Measurements from ENCODE around the gene XRN2. TPM values are rescaled to one million over a fixed set of nuclear protein-coding genes. Genes with fewer than 3 reads are reported as not detected.

XRN2 gene
- total and polyA plus RNA-seq, 12 donors = 12.9 to 89.6 (median 65.5) TPM

GRCh38 chr20:21371193-21371592 is 68.1 kb downstream of the XRN2 start:
- H3K4me1 ChIP-seq (replicated peaks in 1 of 2) = peaks cover 0 to 3% of the 10 kb centered on the region in 2 donors
- H3K27me3 ChIP-seq = no peaks in the 10 kb centered on the region
- no peak overlapping the region for H3K4me3 ChIP-seq
- no peaks in the 10 kb centered on the region for H3K9me3 ChIP-seq (replicated peaks in 1 of 3)
- peaks cover 0 to 26% of the 10 kb centered on the region in 2 donors for H3K36me3 ChIP-seq (replicated peaks in 1 of 2)
- no peak overlapping the region for H3K27ac ChIP-seq
- TF ChIP-seq POLR2A (IDR thresholded peaks at IDR 0.05) (no peak), CTCF (IDR thresholded peaks at IDR 0.05) (no peak)
- WGBS, 4 donors = 76 to 96% (median 84%) methylated on average over 1 of the region's 1 CpG
- DNase-seq = no peak
- intact Hi-C loops (cut with DNase I) = no loop called here

- no peak for DNase-seq
- Histone ChIP-seq H3K9me3 (replicated peaks in 1 of 3) (no peaks in the 10 kb centered on the region), H3K27ac (no peak overlapping the region), H3K4me3 (no peak overlapping the region), H3K4me1 (replicated peaks in 1 of 2) (peaks cover 0 to 3% of the 10 kb centered on the region in 2 donors), H3K36me3 (replicated peaks in 1 of 2) (peaks cover 0 to 18% of the 10 kb centered on the region in 2 donors), H3K27me3 (no peaks in the 10 kb centered on the region)
- WGBS, 4 donors = 91 to 94% (median 92%) methylated on average over 2 of the region's 2 CpGs
- intact Hi-C loops (cut with DNase I) = no loop called here
- TF ChIP-seq CTCF (IDR thresholded peaks at IDR 0.05) (no peak), POLR2A (IDR thresholded peaks at IDR 0.05) (no peak)
These were observed 68.9 kb downstream of the XRN2 start for GRCh38 chr20:21372016-21372415.

- Histone ChIP-seq H3K4me1 (replicated peaks in 1 of 2) (peaks cover 0 to 3% of the 10 kb centered on the region in 2 donors), H3K9me3 (replicated peaks in 1 of 3) (no peaks in the 10 kb centered on the region), H3K27ac (no peak overlapping the region), H3K27me3 (no peaks in the 10 kb centered on the region), H3K36me3 (replicated peaks in 1 of 2) (peaks cover 0 to 14% of the 10 kb centered on the region in 2 donors), H3K4me3 (no peak overlapping the region)
- DNase-seq = no peak
- TF ChIP-seq CTCF (IDR thresholded peaks at IDR 0.05) (no peak), POLR2A (IDR thresholded peaks at IDR 0.05) (no peak)
- 64 to 76% (median 70%) methylated on average over 1 of the region's 1 CpG for WGBS, 4 donors
- intact Hi-C loops (cut with DNase I) = no loop called here
These were observed 70.3 kb downstream of the XRN2 start for GRCh38 chr20:21373436-21373835.

- Histone ChIP-seq H3K4me1 (replicated peaks in 1 of 2) (peaks cover 0 to 3% of the 10 kb centered on the region in 2 donors), H3K36me3 (replicated peaks in 1 of 2) (peaks cover 0 to 5% of the 10 kb centered on the region in 2 donors), H3K4me3 (no peak overlapping the region), H3K9me3 (replicated peaks in 1 of 3) (no peaks in the 10 kb centered on the region), H3K27ac (no peak overlapping the region), H3K27me3 (no peaks in the 10 kb centered on the region)
- TF ChIP-seq POLR2A (IDR thresholded peaks at IDR 0.05) = no peak
- no peak for TF ChIP-seq CTCF (IDR thresholded peaks at IDR 0.05)
- WGBS, 4 donors = 92 to 97% (median 96%) methylated on average over 3 of the region's 3 CpGs
- no peak for DNase-seq
- intact Hi-C loops (cut with DNase I) = no loop called here
These were observed 73.5 kb downstream of the XRN2 start for GRCh38 chr20:21376626-21377025.

Data from adrenal gland (tissue), 12 donors.